Measurements from ENCODE around the gene IL15RA.

The IL15RA gene

DNA sequence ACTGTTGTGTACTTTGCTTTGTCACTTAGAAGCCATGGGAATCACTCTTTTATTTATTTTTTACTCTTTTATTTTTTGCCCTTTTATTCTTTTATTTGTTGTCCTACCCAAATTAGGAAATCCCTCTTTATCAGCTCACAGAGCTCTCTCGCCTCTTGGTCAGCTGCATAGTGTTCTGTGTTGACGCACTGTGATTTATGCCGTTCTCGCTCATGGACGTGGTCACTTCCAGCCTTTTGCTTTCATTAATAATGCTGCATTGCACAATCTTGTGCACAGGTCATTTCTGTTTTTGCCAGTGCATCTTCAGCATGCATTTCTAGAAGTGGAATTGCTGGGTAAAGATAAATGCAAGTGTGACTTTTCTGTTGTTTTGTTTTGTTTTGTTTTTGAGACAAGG is 45.0 kb downstream of the IL15RA start:
- H3K79me2 ChIP-seq (ENCODE audit: control insufficient read depth, low read length), result no peaks in the 10 kb centered on the region
- H4K20me1 ChIP-seq (ENCODE audit: control insufficient read depth, insufficient read depth, low read depth, low read length), result no peaks in the 10 kb centered on the region
- no peak overlapping the region for H3K27ac ChIP-seq (ENCODE audit: low read depth, low read length)
- TF ChIP-seq CTCF (IDR thresholded peaks at IDR 0.05; ENCODE audit: low read depth, low read length, poor library complexity, severe bottlenecking) (no peak), EZH2phosphoT487 (IDR thresholded peaks at IDR 0.05; ENCODE audit: borderline replicate concordance, low read length) (no peak)
- H3K4me2 ChIP-seq (ENCODE audit: low read length), result no peak overlapping the region
- no peaks in the 10 kb centered on the region for H3K27me3 ChIP-seq (ENCODE audit: control insufficient read depth, low read length)
- no peaks in the 10 kb centered on the region for H3F3A ChIP-seq (ENCODE audit: control insufficient read depth, insufficient read depth)
- H3K36me3 ChIP-seq (ENCODE audit: control insufficient read depth, low read length), result peaks cover 46% of the 10 kb centered on the region
- H3K9me3 ChIP-seq (ENCODE audit: control insufficient read depth, insufficient read depth, low read length), result no peaks in the 10 kb centered on the region
- H3K9me2 ChIP-seq (replicated peaks; ENCODE audit: control insufficient read depth, low read length), result no peaks in the 10 kb centered on the region
- H3K4me1 ChIP-seq (ENCODE audit: control insufficient read depth, low read length), result no peaks in the 10 kb centered on the region
- no peak overlapping the region for H3K4me3 ChIP-seq (ENCODE audit: low read length)

DNA sequence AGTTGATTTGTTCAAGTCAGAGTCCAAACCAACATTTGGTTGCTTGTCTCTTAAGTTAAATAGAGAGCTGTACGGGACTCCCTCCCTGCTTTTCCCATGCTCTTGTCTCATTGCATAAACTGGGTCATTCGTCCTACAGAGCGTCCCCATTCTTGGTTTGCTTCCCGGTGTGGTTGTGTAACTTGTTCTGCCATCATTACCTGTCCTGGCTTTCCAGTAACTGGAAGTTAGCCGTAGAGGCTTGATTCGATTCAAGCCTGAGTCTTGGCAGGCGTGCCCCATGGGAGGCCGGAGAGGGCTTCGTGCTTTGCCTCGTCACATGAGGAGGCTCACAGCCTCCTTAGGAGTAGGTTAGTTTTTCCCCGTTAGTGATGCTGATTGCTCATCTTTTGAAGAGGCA is 47.1 kb downstream of the IL15RA start:
- Histone ChIP-seq H3K4me3 (ENCODE audit: low read length) (no peak overlapping the region), H3K9me2 (replicated peaks; ENCODE audit: control insufficient read depth, low read length) (no peaks in the 10 kb centered on the region), H3K9me3 (ENCODE audit: control insufficient read depth, insufficient read depth, low read length) (no peaks in the 10 kb centered on the region), H3K4me2 (ENCODE audit: low read length) (no peak overlapping the region), H3K27me3 (ENCODE audit: control insufficient read depth, low read length) (no peaks in the 10 kb centered on the region), H3K79me2 (ENCODE audit: control insufficient read depth, low read length) (no peaks in the 10 kb centered on the region), H3K4me1 (ENCODE audit: control insufficient read depth, low read length) (no peaks in the 10 kb centered on the region), H3K27ac (ENCODE audit: low read depth, low read length) (no peak overlapping the region), H4K20me1 (ENCODE audit: control insufficient read depth, insufficient read depth, low read depth, low read length) (no peaks in the 10 kb centered on the region), H3K36me3 (ENCODE audit: control insufficient read depth, low read length) (peaks cover 54% of the 10 kb centered on the region), H3F3A (ENCODE audit: control insufficient read depth, insufficient read depth) (no peaks in the 10 kb centered on the region)
- TF ChIP-seq EZH2phosphoT487 (IDR thresholded peaks at IDR 0.05; ENCODE audit: borderline replicate concordance, low read length), result no peak
- TF ChIP-seq CTCF (IDR thresholded peaks at IDR 0.05; ENCODE audit: low read depth, low read length, poor library complexity, severe bottlenecking), result no peak

DNA sequence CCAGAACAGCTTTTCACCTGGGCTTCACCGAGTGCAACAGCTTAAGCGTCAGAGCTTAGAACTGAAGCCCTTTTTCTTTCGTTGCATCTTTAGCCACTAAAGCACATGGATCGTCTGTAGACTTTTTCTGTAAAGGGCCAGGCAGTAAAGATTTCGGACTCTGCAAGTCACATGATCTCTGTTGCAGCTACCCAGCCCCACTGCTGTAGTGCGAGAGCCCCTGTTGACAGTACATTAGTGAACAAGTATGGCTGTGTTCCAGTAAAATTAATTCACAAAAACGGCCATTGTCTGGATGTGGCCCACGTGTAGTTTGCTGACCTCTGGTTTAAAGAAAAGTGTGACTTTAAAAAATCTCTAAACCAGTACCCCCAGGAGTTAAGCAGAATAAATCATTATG is 47.9 kb downstream of the IL15RA start:
- Histone ChIP-seq H3F3A (ENCODE audit: control insufficient read depth, insufficient read depth) (no peaks in the 10 kb centered on the region), H3K9me3 (ENCODE audit: control insufficient read depth, insufficient read depth, low read length) (no peaks in the 10 kb centered on the region), H3K27me3 (ENCODE audit: control insufficient read depth, low read length) (no peaks in the 10 kb centered on the region), H3K4me3 (ENCODE audit: low read length) (no peak overlapping the region), H3K9me2 (replicated peaks; ENCODE audit: control insufficient read depth, low read length) (no peaks in the 10 kb centered on the region), H3K27ac (ENCODE audit: low read depth, low read length) (no peak overlapping the region), H3K4me1 (ENCODE audit: control insufficient read depth, low read length) (no peaks in the 10 kb centered on the region), H3K4me2 (ENCODE audit: low read length) (no peak overlapping the region), H4K20me1 (ENCODE audit: control insufficient read depth, insufficient read depth, low read depth, low read length) (no peaks in the 10 kb centered on the region), H3K79me2 (ENCODE audit: control insufficient read depth, low read length) (no peaks in the 10 kb centered on the region), H3K36me3 (ENCODE audit: control insufficient read depth, low read length) (peaks cover 60% of the 10 kb centered on the region)
- TF ChIP-seq EZH2phosphoT487 (IDR thresholded peaks at IDR 0.05; ENCODE audit: borderline replicate concordance, low read length) (no peak), CTCF (IDR thresholded peaks at IDR 0.05; ENCODE audit: low read depth, low read length, poor library complexity, severe bottlenecking) (no peak)

GRCh38 chr10:5927306-5927705 is 50.0 kb downstream of the IL15RA start:
- no peak for TF ChIP-seq EZH2phosphoT487 (IDR thresholded peaks at IDR 0.05; ENCODE audit: borderline replicate concordance, low read length)
- TF ChIP-seq CTCF (IDR thresholded peaks at IDR 0.05; ENCODE audit: low read depth, low read length, poor library complexity, severe bottlenecking), result no peak
- no peak overlapping the region for H3K4me3 ChIP-seq (ENCODE audit: low read length)
- H3K9me2 ChIP-seq (replicated peaks; ENCODE audit: control insufficient read depth, low read length), result no peaks in the 10 kb centered on the region
- H3K4me1 ChIP-seq (ENCODE audit: control insufficient read depth, low read length), result no peaks in the 10 kb centered on the region
- H3K9me3 ChIP-seq (ENCODE audit: control insufficient read depth, insufficient read depth, low read length), result no peaks in the 10 kb centered on the region
- H3K27ac ChIP-seq (ENCODE audit: low read depth, low read length), result no peak overlapping the region
- no peaks in the 10 kb centered on the region for H3K27me3 ChIP-seq (ENCODE audit: control insufficient read depth, low read length)
- peaks cover 81% of the 10 kb centered on the region for H3K36me3 ChIP-seq (ENCODE audit: control insufficient read depth, low read length)
- no peaks in the 10 kb centered on the region for H4K20me1 ChIP-seq (ENCODE audit: control insufficient read depth, insufficient read depth, low read depth, low read length)
- no peaks in the 10 kb centered on the region for H3F3A ChIP-seq (ENCODE audit: control insufficient read depth, insufficient read depth)
- H3K79me2 ChIP-seq (ENCODE audit: control insufficient read depth, low read length), result no peaks in the 10 kb centered on the region
- H3K4me2 ChIP-seq (ENCODE audit: low read length), result no peak overlapping the region

All from DOHH2 (cell line).